IPS DF 6.9 (cell line): ENCODE results near the gene HCAR2.
"Not testable (repeated sequence)": the region's sequence is repeated elsewhere in the genome, so short reads cannot be mapped to it uniquely, and the experiment has no call there.

ENCODE experiments used
- DNase-seq: peaks from one replicate; pipeline ENCODE4 v3.0.0-alpha.2; 2013; ENCODE audit warnings: low read depth, low spot score
- H3K27ac ChIP-seq: one replicate; pipeline ENCODE4 v1.5.1; 2013; ENCODE audit warnings: low read length, control low read depth
- H3K27me3 ChIP-seq: 2 replicates; pipeline ENCODE4 v1.6.1; 2013; ENCODE audit warnings: mild to moderate bottlenecking, low read length; ENCODE audit not compliant: control insufficient read depth, insufficient read depth
- H3K36me3 ChIP-seq: 2 replicates; pipeline ENCODE4 v1.6.1; 2013; ENCODE audit warnings: low read length; ENCODE audit not compliant: control insufficient read depth, insufficient read depth
- H3K4me1 ChIP-seq: 2 replicates; pipeline ENCODE4 v1.6.1; 2013; ENCODE audit warnings: low read length; ENCODE audit not compliant: control insufficient read depth, insufficient read depth
- H3K4me3 ChIP-seq: 2 replicates; pipeline ENCODE4 v1.5.1; 2013; ENCODE audit warnings: mild to moderate bottlenecking, low read length
- H3K9me3 ChIP-seq: 2 replicates; pipeline ENCODE4 v1.6.1; 2013; ENCODE audit warnings: low read length, inconsistent platforms; ENCODE audit not compliant: control insufficient read depth, insufficient read depth
- WGBS: extraction: QIAGEN DNeasy Blood & Tissue Kit; methylation state at CpG from one replicate; pipeline ENCODE4 v1.1.7; 2013; ENCODE audit warnings: mixed read lengths, missing lambda C conversion rate; ENCODE audit not compliant: insufficient read length, insufficient coverage; 5-methylcytosine and 5-hydroxymethylcytosine counted together

HCAR2 gene

GRCh38 chr12:122713491-122714188 is 10.5 kb upstream of the HCAR2 start:
- H3K4me3 ChIP-seq, H3K27ac ChIP-seq, H3K27me3 ChIP-seq, DNase-seq, H3K36me3 ChIP-seq, H3K4me1 ChIP-seq, H3K9me3 ChIP-seq: not testable (repeated sequence)
- WGBS: no CpG with 5 or more reads among the region's 10 CpGs

- DNase-seq: not testable (repeated sequence)
- no CpG with 5 or more reads among the region's 1 CpG for WGBS
These were observed 8.1 kb upstream of the HCAR2 start for GRCh38 chr12:122711266-122711665.

GRCh38 chr12:122710341-122710740 is 7.2 kb upstream of the HCAR2 start:
- H3K27ac ChIP-seq, H3K4me1 ChIP-seq, DNase-seq, H3K27me3 ChIP-seq, H3K9me3 ChIP-seq, H3K4me3 ChIP-seq, H3K36me3 ChIP-seq: not testable (repeated sequence)
- WGBS: no CpG with 5 or more reads among the region's 2 CpGs

More at GRCh38 chr12:122711266-122711665, 8.1 kb upstream of the HCAR2 start:
- not testable (repeated sequence) for H3K4me3 ChIP-seq, H3K9me3 ChIP-seq, H3K27ac ChIP-seq, H3K27me3 ChIP-seq, H3K36me3 ChIP-seq, H3K4me1 ChIP-seq

- not testable (repeated sequence) for H3K27ac ChIP-seq, H3K9me3 ChIP-seq, H3K36me3 ChIP-seq, H3K4me3 ChIP-seq, H3K27me3 ChIP-seq, H3K4me1 ChIP-seq, DNase-seq
- WGBS: no CpG with 5 or more reads among the region's 3 CpGs
These were observed 6.1 kb upstream of the HCAR2 start for GRCh38 chr12:122709287-122709686.

- H3K9me3 ChIP-seq, H3K4me1 ChIP-seq: not testable (repeated sequence)
- no CpG with 5 or more reads among the region's 3 CpGs for WGBS
These were observed 684 bp upstream of the HCAR2 start for GRCh38 chr12:122703841-122704240.

GRCh38 chr12:122701481-122701880 is 1.7 kb downstream of the HCAR2 start:
- not testable (repeated sequence) for H3K27ac ChIP-seq, H3K4me1 ChIP-seq, H3K36me3 ChIP-seq, DNase-seq, H3K4me3 ChIP-seq, H3K27me3 ChIP-seq, H3K9me3 ChIP-seq
- no CpG with 5 or more reads among the region's 4 CpGs for WGBS

More at GRCh38 chr12:122703841-122704240, 684 bp upstream of the HCAR2 start:
- not testable (repeated sequence) for H3K27ac ChIP-seq, H3K4me3 ChIP-seq, H3K36me3 ChIP-seq, DNase-seq, H3K27me3 ChIP-seq

GRCh38 chr12:122700038-122700710 is 3.0 kb downstream of the HCAR2 start:
- not testable (repeated sequence) for H3K4me1 ChIP-seq, H3K36me3 ChIP-seq, H3K9me3 ChIP-seq, DNase-seq, H3K27me3 ChIP-seq, H3K27ac ChIP-seq, H3K4me3 ChIP-seq
- no CpG with 5 or more reads among the region's 9 CpGs for WGBS

- not testable (repeated sequence) for H3K4me3 ChIP-seq, H3K27me3 ChIP-seq, H3K36me3 ChIP-seq, H3K27ac ChIP-seq, DNase-seq, H3K9me3 ChIP-seq, H3K4me1 ChIP-seq
- WGBS: no CpG with 5 or more reads among the region's 2 CpGs
These were observed 6.2 kb downstream of the HCAR2 start for GRCh38 chr12:122696922-122697321.

- no peaks in the 10 kb centered on the region for H3K27me3 ChIP-seq
- no peak for DNase-seq
- no CpG with 5 or more reads among the region's 3 CpGs for WGBS
- H3K9me3 ChIP-seq: no peaks in the 10 kb centered on the region
- H3K36me3 ChIP-seq: no peaks in the 10 kb centered on the region
- no peak overlapping the region for H3K27ac ChIP-seq
- no peak overlapping the region for H3K4me3 ChIP-seq
- no peaks in the 10 kb centered on the region for H3K4me1 ChIP-seq
These were observed 11.6 kb downstream of the HCAR2 start for GRCh38 chr12:122691566-122691965.

GRCh38 chr12:122688291-122688690 is 14.9 kb downstream of the HCAR2 start:
- no peaks in the 10 kb centered on the region for H3K4me1 ChIP-seq
- H3K27me3 ChIP-seq: no peaks in the 10 kb centered on the region
- H3K36me3 ChIP-seq: no peaks in the 10 kb centered on the region
- H3K27ac ChIP-seq: no peak overlapping the region
- WGBS: no CpG with 5 or more reads among the region's 3 CpGs
- no peak for DNase-seq
- no peaks in the 10 kb centered on the region for H3K9me3 ChIP-seq
- H3K4me3 ChIP-seq: no peak overlapping the region

GRCh38 chr12:122687086-122687485 is 16.1 kb downstream of the HCAR2 start:
- no peak overlapping the region for H3K27ac ChIP-seq
- no peaks in the 10 kb centered on the region for H3K9me3 ChIP-seq
- no peaks in the 10 kb centered on the region for H3K4me1 ChIP-seq
- H3K36me3 ChIP-seq: no peaks in the 10 kb centered on the region
- WGBS: no CpG with 5 or more reads among the region's 5 CpGs
- no peak overlapping the region for H3K4me3 ChIP-seq
- no peak for DNase-seq
- H3K27me3 ChIP-seq: no peaks in the 10 kb centered on the region; the same call in 1 of the 2 replicates
